ENCODE data around the gene AUTS2. TPM values are rescaled to one million over a fixed set of nuclear protein-coding genes. Genes with fewer than 3 reads are reported as not detected.

AUTS2 gene
- total RNA-seq, 1 donor from 2014 or later, result 49.8 TPM

- peak; percentile 10 for DNase-seq (ENCODE audit: low spot score)
Measured at GRCh38 chr7:69599955-69600709, 1.9 kb downstream of the AUTS2 start.

- DNase-seq (ENCODE audit: low spot score), result no peak
Measured at GRCh38 chr7:69600710-69601519, 2.6 kb downstream of the AUTS2 start.

- DNase-seq (ENCODE audit: low spot score), result no peak
Measured at GRCh38 chr7:69602522-69602921, 4.2 kb downstream of the AUTS2 start.

- no peak for DNase-seq (ENCODE audit: low spot score)
Measured at GRCh38 chr7:69603351-69603750, 5.1 kb downstream of the AUTS2 start.

GRCh38 chr7:69603937-69604494, 5.7 kb downstream of the AUTS2 start:
- no peak for DNase-seq (ENCODE audit: low spot score)

GRCh38 chr7:69605070-69605469, 6.8 kb downstream of the AUTS2 start:
- DNase-seq (ENCODE audit: low spot score), result no peak

- DNase-seq (ENCODE audit: low spot score), result no peak
Measured at GRCh38 chr7:69605546-69605945, 7.3 kb downstream of the AUTS2 start.

GRCh38 chr7:69608049-69608448, 9.8 kb downstream of the AUTS2 start:
- no peak for DNase-seq (ENCODE audit: low spot score)

- no peak for DNase-seq (ENCODE audit: low spot score)
Measured at GRCh38 chr7:69608878-69609277, 10.6 kb downstream of the AUTS2 start.

GRCh38 chr7:69609541-69610373, 11.5 kb downstream of the AUTS2 start:
- DNase-seq (ENCODE audit: low spot score), result no peak

GRCh38 chr7:69610374-69611084, 12.3 kb downstream of the AUTS2 start:
- no peak for DNase-seq (ENCODE audit: low spot score)

- DNase-seq (ENCODE audit: low spot score), result no peak
Measured at GRCh38 chr7:69612981-69613380, 14.7 kb downstream of the AUTS2 start.

- no peak for DNase-seq (ENCODE audit: low spot score)
Measured at GRCh38 chr7:69613846-69614245, 15.6 kb downstream of the AUTS2 start.

GRCh38 chr7:69615685-69616084, 17.4 kb downstream of the AUTS2 start:
- no peak for DNase-seq (ENCODE audit: low spot score)

- DNase-seq (ENCODE audit: low spot score), result no peak
Measured at GRCh38 chr7:69617364-69617763, 19.1 kb downstream of the AUTS2 start.

- DNase-seq (ENCODE audit: low spot score), result no peak
Measured at GRCh38 chr7:69619054-69619453, 20.8 kb downstream of the AUTS2 start.

- DNase-seq (ENCODE audit: low spot score), result no peak
Measured at GRCh38 chr7:69619635-69620034, 21.4 kb downstream of the AUTS2 start.

GRCh38 chr7:69620063-69620462, 21.8 kb downstream of the AUTS2 start:
- DNase-seq (ENCODE audit: low spot score), result no peak

GRCh38 chr7:69620650-69621049, 22.4 kb downstream of the AUTS2 start:
- no peak for DNase-seq (ENCODE audit: low spot score)

GRCh38 chr7:69622014-69622835, 23.9 kb downstream of the AUTS2 start:
- no peak for DNase-seq (ENCODE audit: low spot score)

All from umbilical cord (tissue), 2 donors.